Hepatocyte (in vitro differentiated cells): ENCODE measurements around the gene NT5C. TPM values are rescaled to one million over a fixed set of nuclear protein-coding genes. Genes with fewer than 3 reads are reported as not detected.

Experiments used
- DNase-seq: peaks from one replicate; pipeline ENCODE4 v3.0.0-alpha.2; 2016; ENCODE audit warnings: low spot score
- H2AFZ ChIP-seq: fragments of 200-600 bp; sonication (generic); 2 replicates; pipeline ENCODE4 v1.6.0; 2016; ENCODE audit warnings: antibody characterized with exemption, mild to moderate bottlenecking
- H3K27ac ChIP-seq: fragments of 200-600 bp; sonication (generic); 2 replicates; pipeline ENCODE4 v1.5.1; 2016; ENCODE audit warnings: mild to moderate bottlenecking
- H3K27me3 ChIP-seq: fragments of 200-600 bp; sonication (generic); 2 replicates; pipeline ENCODE4 v1.6.1; 2016
- H3K36me3 ChIP-seq: fragments of 200-600 bp; sonication (generic); replicated peaks from 2 replicates; pipeline ENCODE4 v1.5.1; 2016; ENCODE audit warnings: low read depth; ENCODE audit not compliant: insufficient read depth
- H3K4me1 ChIP-seq: fragments of 200-600 bp; sonication (generic); 2 replicates; pipeline ENCODE4 v1.5.1; 2016; ENCODE audit warnings: mild to moderate bottlenecking, moderate library complexity; ENCODE audit not compliant: insufficient read depth
- H3K4me2 ChIP-seq: fragments of 200-600 bp; sonication (generic); 2 replicates; pipeline ENCODE4 v1.6.0; 2016
- H3K4me3 ChIP-seq: fragments of 200-600 bp; sonication (generic); 2 replicates; pipeline ENCODE4 v1.5.1; 2016; ENCODE audit warnings: mild to moderate bottlenecking
- H3K79me2 ChIP-seq: fragments of 200-600 bp; sonication (generic); 2 replicates; pipeline ENCODE4 v1.6.0; 2017; ENCODE audit warnings: mild to moderate bottlenecking
- H3K9me2 ChIP-seq: fragments of 200-600 bp; sonication (generic); replicated peaks from 2 replicates; pipeline ENCODE4 v1.6.0; 2017; ENCODE audit warnings: mild to moderate bottlenecking; ENCODE audit not compliant: insufficient read depth
- H3K9me3 ChIP-seq: fragments of 200-600 bp; sonication (generic); 2 replicates; pipeline ENCODE4 v1.5.1; 2016; ENCODE audit warnings: low read depth, mild to moderate bottlenecking
- H4K20me1 ChIP-seq: fragments of 200-600 bp; sonication (generic); 2 replicates; pipeline ENCODE4 v1.6.0; 2016; ENCODE audit warnings: mild to moderate bottlenecking; ENCODE audit not compliant: insufficient read depth, poor library complexity, severe bottlenecking
- EZH2 ChIP-seq: fragments of 200-600 bp; sonication (generic); IDR thresholded peaks from 2 replicates; pipeline ENCODE4 v1.6.1; 2016; ENCODE audit warnings: antibody characterized with exemption, mild to moderate bottlenecking, borderline replicate concordance
- EZH2phosphoT487 ChIP-seq: fragments of 200-600 bp; sonication (generic); IDR thresholded peaks from one replicate; pipeline ENCODE4 v1.6.1; 2018; ENCODE audit warnings: antibody characterized with exemption, mild to moderate bottlenecking, low read depth, moderate library complexity; ENCODE audit not compliant: unreplicated experiment, severe bottlenecking
- WGBS: methylation state at CpG from one replicate; pipeline ENCODE4 v1.1.6; 2016; ENCODE audit warnings: low lambda C conversion rate; ENCODE audit errors: missing lambda C conversion rate; 5-methylcytosine and 5-hydroxymethylcytosine counted together
- polyA plus RNA-seq: library from polyadenylated mRNA; unstranded; fragments of >200 nt; fragmentation: Nextera tagmentation; extraction: Ambion mirVana; gene quantifications from 2 replicates; pipeline ENCODE4 v1.2.1, GENCODE V29; 2016
- total RNA-seq: library from RNA; depleted of rRNA; stranded (reverse); fragments of >200 nt; gene quantifications from 2 replicates; pipeline ENCODE4 v1.2.3, GENCODE V29; 2014
- TF ChIP-seq, protein P1 (sequence below): fragments of 200-600 bp; sonication (generic); IDR thresholded peaks from 2 replicates; pipeline ENCODE4 v1.5.1; 2016; ENCODE audit warnings: antibody characterized with exemption, mild to moderate bottlenecking; ENCODE audit not compliant: poor library complexity

The NT5C gene
- total and polyA plus RNA-seq, 2 experiments from 2014 or later, result 46.3 to 73.3 TPM

DNA sequence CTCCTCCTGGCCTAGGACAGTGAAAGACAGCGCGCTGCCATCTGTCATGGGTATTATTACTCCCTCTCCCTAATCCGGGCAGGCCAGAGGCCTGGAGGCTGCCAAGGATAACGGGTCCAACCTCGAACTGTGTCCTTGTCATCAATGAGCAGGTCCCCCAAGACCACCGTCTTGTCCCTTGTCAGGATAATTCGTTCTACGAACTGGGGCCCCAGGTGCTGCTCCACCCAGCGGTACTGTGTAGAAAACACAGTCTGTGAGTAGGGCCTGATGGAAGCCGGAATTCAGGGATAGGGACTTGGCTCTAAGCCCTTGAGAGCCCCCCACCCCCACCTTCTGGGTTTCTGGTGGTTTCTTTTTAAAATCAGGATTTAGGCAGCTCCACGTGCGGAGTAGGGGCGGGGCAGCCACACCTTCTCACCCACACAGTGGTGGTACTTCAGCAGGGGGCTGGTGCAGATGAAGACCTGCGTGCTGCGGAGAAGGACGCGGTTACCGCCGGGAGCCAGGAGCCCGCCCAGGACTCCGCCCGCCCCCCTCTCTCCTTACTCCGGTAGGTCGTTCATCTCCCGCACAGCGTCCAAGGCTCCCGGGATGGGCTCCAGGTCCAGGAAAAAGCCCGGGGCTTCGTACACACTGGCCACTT lies 787 bp downstream of the NT5C start:
- peaks cover 15% of the 10 kb centered on the region for H3K79me2 ChIP-seq

DNA sequence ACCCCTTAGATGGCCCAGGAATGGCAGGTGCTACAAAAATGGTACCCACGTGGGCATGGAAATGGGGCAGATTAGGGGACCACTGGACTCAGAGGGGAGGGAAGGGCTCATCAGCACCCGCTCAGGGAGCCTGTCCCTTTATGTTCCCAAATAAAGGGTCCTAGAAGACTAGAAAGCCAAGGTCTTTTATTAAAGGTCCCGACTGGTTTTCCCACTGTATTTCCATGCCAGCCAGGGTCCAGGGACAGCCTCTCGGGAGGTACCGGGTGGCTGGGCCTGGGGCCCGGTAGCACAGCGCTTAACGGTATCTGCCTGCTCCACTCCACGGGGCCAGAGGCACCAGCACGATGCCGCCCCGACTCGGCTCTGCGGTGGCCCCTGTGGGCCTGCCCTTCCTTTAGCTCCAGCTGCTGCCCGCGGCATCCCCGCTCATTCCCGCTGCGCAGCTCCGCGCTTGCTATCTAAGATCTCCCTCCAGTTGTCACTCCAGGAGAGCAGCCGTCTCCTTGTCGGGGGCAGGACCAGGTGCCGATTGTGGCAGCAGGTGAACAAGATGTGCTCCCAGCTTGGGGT lies 1.4 kb downstream of the NT5C start:
- WGBS, result 89% methylated on average over 24 of the region's 24 CpGs
- Histone ChIP-seq H3K4me2 (peak overlapping the region; percentile 83), H3K79me2 (peaks cover 18% of the 10 kb centered on the region)

More for the DNA sequence above, 787 bp downstream of the NT5C start:
- H2AFZ ChIP-seq, result peak overlapping the region; percentile 31
- peaks cover 7% of the 10 kb centered on the region for H3K4me1 ChIP-seq
- H3K27ac ChIP-seq, result peak overlapping the region; percentile 93
- H3K4me3 ChIP-seq, result peak overlapping the region; percentile 82
- H3K36me3 ChIP-seq, result no peaks in the 10 kb centered on the region
- H3K27me3 ChIP-seq, result no peaks in the 10 kb centered on the region
- H4K20me1 ChIP-seq, result no peaks in the 10 kb centered on the region
- peak; percentile 80 for DNase-seq
- TF ChIP-seq EZH2phosphoT487, result no peak
- TF ChIP-seq, protein P1, sequence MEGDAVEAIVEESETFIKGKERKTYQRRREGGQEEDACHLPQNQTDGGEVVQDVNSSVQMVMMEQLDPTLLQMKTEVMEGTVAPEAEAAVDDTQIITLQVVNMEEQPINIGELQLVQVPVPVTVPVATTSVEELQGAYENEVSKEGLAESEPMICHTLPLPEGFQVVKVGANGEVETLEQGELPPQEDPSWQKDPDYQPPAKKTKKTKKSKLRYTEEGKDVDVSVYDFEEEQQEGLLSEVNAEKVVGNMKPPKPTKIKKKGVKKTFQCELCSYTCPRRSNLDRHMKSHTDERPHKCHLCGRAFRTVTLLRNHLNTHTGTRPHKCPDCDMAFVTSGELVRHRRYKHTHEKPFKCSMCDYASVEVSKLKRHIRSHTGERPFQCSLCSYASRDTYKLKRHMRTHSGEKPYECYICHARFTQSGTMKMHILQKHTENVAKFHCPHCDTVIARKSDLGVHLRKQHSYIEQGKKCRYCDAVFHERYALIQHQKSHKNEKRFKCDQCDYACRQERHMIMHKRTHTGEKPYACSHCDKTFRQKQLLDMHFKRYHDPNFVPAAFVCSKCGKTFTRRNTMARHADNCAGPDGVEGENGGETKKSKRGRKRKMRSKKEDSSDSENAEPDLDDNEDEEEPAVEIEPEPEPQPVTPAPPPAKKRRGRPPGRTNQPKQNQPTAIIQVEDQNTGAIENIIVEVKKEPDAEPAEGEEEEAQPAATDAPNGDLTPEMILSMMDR, result peak; percentile 64
- peak overlapping the region; percentile 83 for H3K4me2 ChIP-seq
- H3K9me3 ChIP-seq, result no peaks in the 10 kb centered on the region
- WGBS, result 13% methylated on average over 26 of the region's 29 CpGs
- no peaks in the 10 kb centered on the region for H3K9me2 ChIP-seq

DNA sequence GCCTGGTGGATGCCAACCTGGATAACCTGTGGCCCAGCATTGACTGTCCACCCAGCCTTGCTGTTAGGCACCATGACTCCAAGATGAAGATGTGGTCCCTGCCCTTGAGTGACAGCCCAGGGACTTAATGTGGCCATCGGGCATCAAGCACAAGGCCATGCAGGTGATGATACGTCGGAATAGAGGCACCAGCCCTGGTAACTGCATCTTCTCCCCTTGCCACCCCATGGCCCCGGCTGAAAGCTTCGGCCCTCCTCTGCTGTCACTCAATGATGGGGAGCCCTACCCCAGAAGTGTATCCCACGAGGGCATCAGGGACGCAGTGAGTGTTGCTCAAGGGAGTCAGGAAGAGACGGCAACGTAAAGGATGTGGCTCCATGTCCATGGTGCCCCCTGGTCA lies 2.0 kb downstream of the NT5C start:
- no peak overlapping the region for H3K4me2 ChIP-seq
- H3K27me3 ChIP-seq, result no peaks in the 10 kb centered on the region
- H3K27ac ChIP-seq, result no peak overlapping the region
- H4K20me1 ChIP-seq, result no peaks in the 10 kb centered on the region
- peaks cover 14% of the 10 kb centered on the region for H3K4me1 ChIP-seq
- H3K36me3 ChIP-seq, result no peaks in the 10 kb centered on the region
- no peak overlapping the region for H3K4me3 ChIP-seq
- TF ChIP-seq, protein P1, result no peak
- TF ChIP-seq EZH2 (no peak), EZH2phosphoT487 (no peak)
- peaks cover 19% of the 10 kb centered on the region for H3K79me2 ChIP-seq
- no peak for DNase-seq
- WGBS, result 95% methylated on average over 9 of the region's 9 CpGs
- no peaks in the 10 kb centered on the region for H3K9me3 ChIP-seq
- no peaks in the 10 kb centered on the region for H3K9me2 ChIP-seq
- no peak overlapping the region for H2AFZ ChIP-seq

More for the DNA sequence above, 1.4 kb downstream of the NT5C start:
- Histone ChIP-seq H2AFZ (no peak overlapping the region), H3K9me3 (no peaks in the 10 kb centered on the region), H3K27ac (peak overlapping the region; percentile 93), H3K4me3 (no peak overlapping the region), H3K9me2 (no peaks in the 10 kb centered on the region), H4K20me1 (no peaks in the 10 kb centered on the region), H3K36me3 (no peaks in the 10 kb centered on the region), H3K27me3 (no peaks in the 10 kb centered on the region), H3K4me1 (peaks cover 8% of the 10 kb centered on the region)
- no peak for DNase-seq
- TF ChIP-seq EZH2, result no peak
- TF ChIP-seq, protein P1, result no peak
- TF ChIP-seq EZH2phosphoT487, result no peak
